Measurements from ENCODE around the gene ELOVL5.

ELOVL5 gene

GRCh38 chr6:53302678-53303360 lies 45.9 kb downstream of the ELOVL5 start:
- DNase-seq = no peak

GRCh38 chr6:53301801-53302537 lies 46.8 kb downstream of the ELOVL5 start:
- DNase-seq = no peak

- DNase-seq = peak; percentile 69 to 74
Observed at GRCh38 chr6:53300656-53301551, 47.8 kb downstream of the ELOVL5 start.

DNA sequence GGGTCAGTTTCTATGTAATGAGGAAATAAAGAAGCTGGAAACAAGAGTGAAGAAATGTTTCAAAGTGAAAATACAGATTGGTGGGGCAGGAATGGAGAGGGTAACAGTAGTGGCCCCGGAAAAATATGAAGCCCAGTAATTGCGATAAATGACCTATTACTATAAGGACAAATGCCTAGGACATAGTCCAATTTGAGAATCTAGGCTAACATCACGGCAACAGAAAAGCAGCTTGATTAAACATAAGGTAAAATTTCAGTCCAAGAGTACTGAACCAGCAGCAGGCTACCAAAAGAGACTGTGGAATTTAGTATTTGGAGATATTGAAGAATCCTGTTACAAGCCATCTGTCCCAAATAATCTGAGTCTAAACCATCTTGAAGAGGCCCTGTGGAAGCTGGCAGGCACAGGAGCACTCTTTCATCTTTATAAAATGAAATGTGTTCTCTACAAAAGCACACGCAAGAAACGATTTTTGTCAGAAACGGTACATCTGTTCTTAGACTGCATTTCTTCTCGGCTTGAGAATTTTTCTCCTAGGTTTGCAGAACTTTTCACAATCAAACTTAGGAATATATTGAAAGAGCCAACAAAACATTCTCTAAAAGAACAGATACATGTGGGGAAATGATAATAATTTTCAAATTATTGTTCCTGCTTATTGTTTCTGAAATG lies 49.3 kb downstream of the ELOVL5 start:
- DNase-seq = peak in 1 of 2 donors; percentile 55

GRCh38 chr6:53297004-53297403 lies 51.7 kb downstream of the ELOVL5 start:
- no peak for DNase-seq

DNA sequence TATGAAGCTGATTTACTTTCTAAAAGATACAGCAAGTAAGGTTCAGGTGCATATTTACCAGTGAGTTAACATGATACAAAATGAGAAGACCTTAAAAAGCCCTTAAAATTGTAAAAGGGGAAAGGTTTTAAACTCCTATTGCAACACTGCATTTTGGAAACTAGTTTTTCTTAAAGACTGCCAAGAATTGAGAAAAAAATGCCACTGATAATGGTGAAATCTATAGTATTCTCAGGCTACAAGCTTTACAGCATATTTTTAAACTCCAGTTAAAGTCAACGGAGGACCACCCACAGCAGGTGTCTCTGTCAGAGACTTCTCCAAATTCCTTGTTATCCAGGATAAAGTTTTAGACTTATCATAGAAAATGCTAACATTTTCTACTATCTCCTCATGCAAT lies 53.6 kb downstream of the ELOVL5 start:
- no peak for DNase-seq

GRCh38 chr6:53294611-53295010 lies 54.1 kb downstream of the ELOVL5 start:
- DNase-seq = no peak

- DNase-seq = no peak
Observed at GRCh38 chr6:53294095-53294494, 54.7 kb downstream of the ELOVL5 start.

- DNase-seq = no peak
Observed at GRCh38 chr6:53293691-53294090, 55.1 kb downstream of the ELOVL5 start.

GRCh38 chr6:53290537-53291510 lies 57.9 kb downstream of the ELOVL5 start:
- no peak for DNase-seq

DNA sequence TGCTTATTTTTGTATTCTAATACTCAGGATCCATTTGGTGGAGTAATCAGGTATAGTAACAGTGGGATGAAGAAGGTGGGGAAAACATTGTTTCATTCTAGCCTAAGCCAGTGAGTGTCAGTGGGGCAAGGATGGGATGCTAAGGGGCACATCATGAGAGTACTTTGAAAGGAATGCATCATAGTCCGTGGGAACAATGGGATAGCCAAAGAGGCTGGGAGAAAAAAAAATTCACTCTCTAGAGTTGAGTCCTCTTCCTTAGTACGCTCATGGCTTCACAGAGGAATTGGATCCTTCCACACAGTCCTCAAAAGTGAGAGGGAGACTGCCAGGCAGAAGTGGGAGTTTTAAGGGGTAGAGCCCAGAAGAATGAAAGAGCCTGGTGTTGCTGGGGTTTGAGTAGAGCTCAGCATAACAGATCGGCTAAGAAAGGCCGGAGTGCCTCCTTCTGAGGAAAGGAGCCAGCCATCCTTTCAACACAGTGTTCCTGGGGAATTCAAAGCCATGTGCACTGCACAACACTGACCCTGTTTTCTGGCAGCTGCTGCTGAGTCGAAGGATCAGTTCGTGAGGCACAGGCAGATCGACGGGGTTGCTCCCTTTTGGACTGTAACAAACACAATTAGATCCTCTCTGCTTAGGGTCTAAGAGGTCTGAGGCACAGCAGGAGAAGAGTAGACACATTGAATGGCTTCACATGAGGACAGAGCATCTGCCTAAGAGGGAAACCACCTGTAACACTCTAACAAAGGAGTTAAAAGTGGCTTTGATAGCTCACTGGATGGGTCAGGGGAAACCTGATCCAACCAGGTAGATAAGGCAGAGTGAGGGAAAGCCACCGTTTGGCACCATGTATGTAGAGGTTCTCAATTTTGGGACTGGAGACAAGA lies 61.2 kb downstream of the ELOVL5 start:
- peak; percentile 23 to 34 for DNase-seq

GRCh38 chr6:53284901-53285300 lies 63.8 kb downstream of the ELOVL5 start:
- DNase-seq = no peak

DNA sequence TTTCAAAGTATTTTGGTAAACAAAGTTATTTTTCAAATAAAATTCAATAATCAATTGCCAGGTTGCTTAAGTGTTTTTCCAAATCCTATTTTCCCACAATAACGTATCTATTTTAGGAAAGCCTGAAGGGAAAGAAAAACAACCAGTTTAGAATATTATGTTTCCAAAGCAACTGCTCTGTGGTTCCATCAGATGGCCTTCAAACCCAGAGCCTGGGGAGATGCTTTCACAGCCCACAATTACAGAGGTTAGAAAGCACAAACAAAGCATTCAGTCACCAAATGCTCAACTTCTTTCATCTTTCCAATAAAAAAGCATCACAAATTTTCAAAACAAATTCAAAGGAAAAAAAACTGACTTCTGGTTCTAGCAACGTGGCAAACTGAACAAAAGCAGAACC lies 66.0 kb downstream of the ELOVL5 start:
- peak in 1 of 2 donors; percentile 42 for DNase-seq

DNA sequence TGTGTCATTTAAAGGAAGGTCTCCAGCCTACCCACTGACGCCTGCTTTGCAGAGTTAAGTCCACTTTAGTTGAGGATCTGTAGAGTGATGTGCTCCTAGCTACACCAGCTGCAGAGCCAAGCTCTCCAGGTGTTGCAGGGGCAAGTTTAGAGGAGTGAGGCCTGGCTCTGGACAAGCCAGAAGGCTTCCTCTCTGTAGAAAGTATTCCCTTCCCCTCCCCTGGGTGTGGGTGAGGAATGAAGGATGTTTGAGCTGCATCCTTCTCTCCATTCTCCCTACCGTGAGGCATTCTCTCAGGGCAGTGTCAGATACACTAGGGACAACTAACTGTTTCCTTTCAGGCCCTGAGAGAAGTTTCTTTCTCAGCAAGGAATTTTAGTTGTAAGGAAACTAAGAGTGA lies 66.5 kb downstream of the ELOVL5 start:
- DNase-seq = no peak

- no peak for DNase-seq
Observed at GRCh38 chr6:53281518-53282215, 67.1 kb downstream of the ELOVL5 start.

GRCh38 chr6:53280207-53280606 lies 68.5 kb downstream of the ELOVL5 start:
- no peak for DNase-seq

DNA sequence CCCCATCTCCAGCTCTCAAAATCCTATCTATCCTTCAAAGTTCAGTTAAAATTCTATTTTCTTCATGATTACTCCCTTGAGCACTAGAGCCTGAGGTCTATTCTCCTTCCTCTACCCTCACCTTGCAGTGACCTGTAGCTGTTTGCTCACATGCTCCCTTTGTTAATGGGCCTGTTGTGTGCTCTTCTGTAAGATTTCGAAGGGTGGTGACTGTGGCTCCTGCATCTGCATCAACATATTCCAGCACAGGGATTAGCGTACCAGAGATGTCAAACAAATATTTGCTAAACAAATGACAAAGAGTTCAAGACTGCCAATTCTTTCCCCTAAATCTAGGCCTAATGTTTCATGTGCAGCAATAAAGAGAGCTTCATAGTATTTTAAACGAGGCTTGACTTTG lies 69.5 kb downstream of the ELOVL5 start:
- DNase-seq = no peak

DNA sequence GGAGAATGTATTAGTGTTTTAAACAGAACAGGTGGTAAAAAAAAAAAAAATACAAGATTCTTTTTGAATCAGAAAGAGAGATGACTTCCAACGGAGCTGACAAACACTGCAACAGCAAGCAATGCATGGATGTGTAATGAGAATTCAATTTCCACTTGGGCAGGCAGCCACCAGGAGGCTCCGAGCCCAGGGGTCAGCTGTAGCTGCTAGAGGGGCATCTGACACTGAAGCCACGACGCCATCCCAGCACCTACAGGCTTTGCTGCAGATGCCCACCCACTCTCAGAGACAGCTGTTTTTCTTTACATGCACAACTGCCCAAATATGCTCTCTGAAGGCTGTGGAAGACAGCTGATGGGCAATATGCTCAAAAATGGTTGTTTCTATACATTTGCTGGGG lies 75.4 kb downstream of the ELOVL5 start:
- no peak for DNase-seq

- DNase-seq = no peak
Observed at GRCh38 chr6:53269827-53270226, 78.9 kb downstream of the ELOVL5 start.

Data from hippocampal formation (tissue), 2 donors.